HG03139 (cell line): ENCODE data around the gene SLC22A1.

Source experiments
- ATAC-seq: cut with Tn5 transposase; IDR thresholded peaks from one replicate; pipeline ENCODE4 v1.9.1; 2021; ENCODE audit not compliant: unreplicated experiment

The SLC22A1 gene

GRCh38 chr6:160207618-160208017, 86.0 kb downstream of the SLC22A1 start:
- no peak for ATAC-seq
